Stimulated activated CD8-positive, alpha-beta memory T cell treated with anti-CD3 and anti-CD28 coated beads, Interleukin-15, amount 100 ng/mL, for 1 hour (primary cell): ENCODE measurements around the gene CYP3A5.
"Not testable (repeated sequence)": the region's sequence is repeated elsewhere in the genome, so short reads cannot be mapped to it uniquely, and the experiment has no call there.

ENCODE experiments used
- DNase-seq: peaks from one replicate; pipeline ENCODE4 v3.0.0-alpha.2; 2020; ENCODE audit warnings: low read depth

Gene CYP3A5

GRCh38 chr7:99685871-99686608 lies 6.2 kb upstream of the CYP3A5 start:
- DNase-seq, result not testable (repeated sequence)

- DNase-seq, result no peak
Measured at GRCh38 chr7:99685129-99685758, 5.4 kb upstream of the CYP3A5 start.

- no peak for DNase-seq
Measured at GRCh38 chr7:99679032-99679399, 780 bp downstream of the CYP3A5 start.

- DNase-seq, result no peak
Measured at GRCh38 chr7:99677648-99678045, 2.1 kb downstream of the CYP3A5 start.

- no peak for DNase-seq
Measured at GRCh38 chr7:99677013-99677647, 2.7 kb downstream of the CYP3A5 start.

- DNase-seq, result no peak
Measured at GRCh38 chr7:99674995-99675742, 4.6 kb downstream of the CYP3A5 start.

- DNase-seq, result no peak
Measured at GRCh38 chr7:99672573-99672972, 7.2 kb downstream of the CYP3A5 start.

GRCh38 chr7:99669782-99670181 lies 10.0 kb downstream of the CYP3A5 start:
- no peak for DNase-seq

- DNase-seq, result no peak
Measured at GRCh38 chr7:99668541-99668940, 11.3 kb downstream of the CYP3A5 start.

- no peak for DNase-seq
Measured at GRCh38 chr7:99667179-99667578, 12.6 kb downstream of the CYP3A5 start.

GRCh38 chr7:99666013-99666395 lies 13.8 kb downstream of the CYP3A5 start:
- no peak for DNase-seq

- no peak for DNase-seq
Measured at GRCh38 chr7:99665312-99666012, 14.3 kb downstream of the CYP3A5 start.

GRCh38 chr7:99657879-99658278 lies 21.9 kb downstream of the CYP3A5 start:
- DNase-seq, result not testable (repeated sequence)

- not testable (repeated sequence) for DNase-seq
Measured at GRCh38 chr7:99654626-99655025, 25.2 kb downstream of the CYP3A5 start.

- DNase-seq, result no peak
Measured at GRCh38 chr7:99653754-99654153, 26.0 kb downstream of the CYP3A5 start.

- DNase-seq, result not testable (repeated sequence)
Measured at GRCh38 chr7:99653269-99653668, 26.5 kb downstream of the CYP3A5 start.

- no peak for DNase-seq
Measured at GRCh38 chr7:99652671-99653070, 27.1 kb downstream of the CYP3A5 start.

- DNase-seq, result no peak
Measured at GRCh38 chr7:99651290-99651689, 28.5 kb downstream of the CYP3A5 start.

GRCh38 chr7:99648843-99649242 lies 31.0 kb downstream of the CYP3A5 start:
- DNase-seq, result no peak

- no peak for DNase-seq
Measured at GRCh38 chr7:99645590-99645989, 34.2 kb downstream of the CYP3A5 start.

GRCh38 chr7:99644431-99644830 lies 35.4 kb downstream of the CYP3A5 start:
- no peak for DNase-seq

GRCh38 chr7:99643464-99643863 lies 36.3 kb downstream of the CYP3A5 start:
- no peak for DNase-seq
